Hematopoietic multipotent progenitor cell (in vitro differentiated cells): ENCODE measurements around the gene GALNS. TPM values are rescaled to one million over a fixed set of nuclear protein-coding genes. Genes with fewer than 3 reads are reported as not detected.
A peak's percentile ranks its signal among the peaks of the same experiment; 100 is the strongest.

ENCODE experiments used
- DNase-seq, 3 donors: peaks; one replicate each; pipeline ENCODE4 v3.0.0-alpha.2; 2011 to 2015; ENCODE audit warnings: low read depth in 2 of 3, low spot score in 2 of 3
- total RNA-seq: library from RNA; depleted of rRNA; stranded (reverse); fragments of >200 nt; gene quantifications from one replicate; pipeline ENCODE4 v1.2.3, GENCODE V29; 2012

GALNS gene
- total RNA-seq, 1 donor, result 20.5 TPM

DNA sequence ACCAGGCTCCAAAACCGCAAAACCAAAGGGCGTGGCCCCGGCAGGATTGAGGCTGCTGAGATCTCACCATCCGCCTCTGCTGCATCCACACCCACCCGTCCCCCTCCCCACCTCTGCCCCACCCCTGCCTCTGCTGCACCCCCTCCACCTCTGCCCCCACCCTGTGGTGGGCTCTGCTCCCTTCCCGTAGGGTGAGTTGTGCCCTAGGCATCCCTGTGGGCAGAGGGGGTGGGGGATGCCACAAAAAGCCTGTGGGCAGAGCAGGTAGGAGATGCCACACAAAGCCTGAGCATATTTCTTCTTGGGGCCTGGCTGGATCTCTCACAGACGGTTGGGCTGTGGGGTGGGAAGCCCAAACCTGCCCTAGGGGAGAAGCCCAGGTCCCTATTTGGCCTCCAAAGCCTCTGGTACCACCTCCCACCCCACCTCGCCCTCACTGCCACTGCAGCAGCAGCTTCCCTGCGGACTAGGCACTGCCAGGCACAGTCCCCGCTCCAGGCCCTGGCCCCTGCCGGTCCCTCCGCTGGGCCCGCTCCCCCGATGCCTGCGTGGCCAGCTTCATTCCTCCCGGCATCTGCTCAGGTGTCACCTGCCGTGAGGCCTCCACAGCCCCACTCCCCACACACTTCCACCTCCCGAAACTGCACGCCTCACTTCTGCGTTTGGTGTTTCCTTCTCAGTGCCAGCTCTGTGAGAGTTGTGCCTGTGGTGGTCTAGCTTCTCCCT is 21.0 kb upstream of the GALNS start:
- DNase-seq, result no peak

DNA sequence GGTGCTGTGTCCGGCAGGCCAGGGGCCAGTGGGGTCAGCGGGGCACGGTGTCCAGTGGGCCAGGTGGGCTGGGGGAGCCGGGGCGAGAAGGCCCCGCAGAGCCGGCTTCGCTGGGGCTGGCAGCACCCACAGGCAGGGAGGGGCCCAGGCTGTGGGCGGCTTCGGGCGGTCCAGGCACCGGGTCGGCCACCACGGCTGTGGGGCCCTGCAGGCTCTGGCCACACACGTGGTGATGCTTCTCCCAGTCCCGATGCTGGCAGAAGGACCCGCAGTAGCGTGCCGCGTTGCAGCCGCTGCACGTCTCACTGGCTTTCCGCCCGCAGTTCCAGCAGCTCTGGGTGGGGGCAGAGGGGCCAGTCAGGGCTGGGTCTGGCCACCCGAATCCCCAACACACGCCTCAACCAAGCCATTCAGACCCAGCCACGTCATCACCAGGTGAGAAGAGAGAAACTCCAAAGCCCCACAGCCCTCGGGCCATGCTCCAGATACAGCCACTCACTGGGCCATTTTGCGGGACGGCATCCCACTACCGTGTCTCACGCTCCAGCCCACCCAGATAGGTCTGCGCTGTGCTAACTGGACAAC is 20.3 kb upstream of the GALNS start:
- DNase-seq, result no peak

DNA sequence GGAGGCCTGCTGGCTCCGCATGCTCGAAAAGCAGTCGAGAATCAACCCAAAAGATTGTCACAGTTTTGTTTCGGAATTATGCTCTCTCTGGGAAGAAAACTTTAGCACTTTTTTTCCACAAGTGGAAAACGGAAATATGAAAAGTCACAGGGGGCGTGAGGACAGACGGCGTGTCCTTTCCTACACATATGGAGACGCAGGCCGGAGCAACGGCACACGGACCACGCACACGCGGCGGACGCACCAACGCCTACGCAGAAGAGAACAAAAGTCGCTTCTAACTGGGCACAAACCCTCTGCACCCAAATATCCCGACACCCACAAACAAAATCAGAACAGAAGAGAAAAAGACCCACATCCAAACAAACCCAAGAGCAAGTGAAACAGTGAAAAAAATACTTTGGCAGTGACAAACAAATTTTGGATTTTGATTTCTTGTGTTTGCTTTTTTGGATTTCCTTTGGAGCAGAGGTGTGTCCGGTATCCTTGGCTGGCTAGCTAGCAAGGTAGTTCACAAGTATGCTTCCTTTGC is 19.0 kb upstream of the GALNS start:
- DNase-seq, result no peak

DNA sequence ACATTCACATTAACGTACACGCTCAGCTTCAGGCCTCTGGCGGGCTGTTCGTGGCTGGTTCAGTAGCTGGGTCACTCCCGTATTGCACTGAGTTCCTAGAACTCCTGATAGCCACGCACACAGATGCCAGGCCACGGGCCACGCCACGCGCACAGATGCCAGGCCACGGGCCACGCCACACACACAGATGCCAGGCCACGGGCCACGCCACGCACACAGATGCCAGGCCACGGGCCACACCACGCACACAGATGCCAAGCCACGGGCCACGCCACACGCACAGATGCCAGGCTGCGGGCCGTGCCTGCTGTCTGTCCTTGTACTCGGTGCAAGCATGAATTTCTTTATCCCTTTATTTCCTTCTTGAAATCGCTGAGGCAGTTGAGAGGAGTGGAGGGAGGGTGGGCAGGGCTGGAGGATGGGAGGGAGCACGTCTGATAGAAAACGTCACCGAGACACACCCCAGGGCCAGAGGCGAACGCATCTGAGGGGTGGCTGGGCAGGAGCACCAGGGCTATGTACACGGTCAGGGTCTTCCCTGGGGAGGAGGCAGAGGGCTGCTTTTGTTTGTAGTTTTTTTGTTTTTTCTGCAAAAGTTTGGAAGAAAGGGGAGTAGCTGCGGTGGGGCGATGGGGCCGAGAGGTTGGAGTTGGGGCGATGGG is 18.3 kb upstream of the GALNS start:
- DNase-seq, result no peak

DNA sequence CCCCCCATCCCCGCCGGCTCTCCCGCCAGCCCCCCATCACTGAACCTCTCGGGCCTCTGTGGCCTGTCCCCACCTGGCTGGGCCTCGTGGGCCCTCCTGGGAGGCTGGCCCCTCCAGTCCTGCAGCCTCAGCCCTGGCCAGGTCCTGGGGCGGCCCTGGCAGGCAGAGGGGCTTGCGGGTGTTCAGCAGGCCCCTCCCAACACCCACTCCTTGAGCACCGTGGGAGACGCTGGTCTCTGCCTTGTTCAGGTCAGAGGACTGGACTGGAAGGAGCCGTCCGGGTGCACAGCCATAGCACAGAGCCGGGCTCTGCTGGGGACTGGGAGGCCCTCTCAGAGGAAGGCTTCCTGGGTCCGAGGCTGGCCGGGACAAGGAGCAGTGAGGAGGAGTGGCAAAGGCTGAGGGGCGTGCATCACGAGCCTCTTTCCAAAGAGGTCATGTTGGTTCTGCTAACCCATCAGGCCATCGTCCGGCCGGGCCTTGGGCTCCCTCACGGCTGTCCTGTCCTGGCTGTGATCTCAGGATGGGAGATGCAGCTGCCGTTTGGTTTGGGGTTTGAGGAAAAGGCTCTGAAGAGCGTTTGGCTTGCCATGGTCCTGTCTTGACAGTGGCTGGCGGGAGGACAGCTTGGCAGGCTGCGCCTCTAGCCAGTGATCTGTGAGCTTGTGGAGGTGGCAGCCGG is 16.0 kb upstream of the GALNS start:
- DNase-seq, result no peak

DNA sequence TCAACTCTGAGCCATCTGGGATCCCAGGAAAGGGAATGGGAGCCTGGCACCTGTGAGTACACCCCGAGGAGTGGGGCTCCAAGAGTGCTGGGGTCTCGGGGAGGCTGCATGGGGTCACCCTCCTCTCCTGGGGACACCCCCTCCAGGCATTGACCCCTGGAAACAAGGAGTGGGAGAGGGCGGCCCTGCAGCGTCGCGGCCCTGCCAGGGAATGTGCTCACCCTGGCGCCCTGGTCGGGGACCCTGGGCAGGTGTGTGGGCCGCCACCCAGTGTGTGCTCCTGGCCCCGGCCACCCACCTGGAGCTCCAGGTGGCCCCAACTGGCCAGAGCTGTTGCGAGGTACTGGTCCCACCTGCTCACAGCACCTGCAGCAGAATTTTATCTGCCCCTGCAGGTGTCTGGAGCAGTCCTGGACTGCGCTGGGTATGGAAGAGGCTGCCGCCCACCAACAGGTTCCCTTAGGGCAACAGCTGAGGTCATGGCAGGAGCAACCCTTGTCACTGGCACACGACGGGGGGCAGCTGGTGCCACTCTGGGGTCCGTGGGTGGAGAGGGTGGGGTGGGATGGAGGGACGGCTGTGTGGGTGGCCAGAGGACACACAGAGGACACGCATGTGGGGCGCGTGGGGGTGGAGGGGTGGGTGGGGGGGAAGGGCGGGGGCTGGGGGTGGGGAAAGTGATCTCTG is 15.1 kb upstream of the GALNS start:
- no peak for DNase-seq

- no peak for DNase-seq
These were observed 14.6 kb upstream of the GALNS start for GRCh38 chr16:88871349-88871702.

- DNase-seq, result peak in 1 of 3 donors; percentile 36
These were observed 14.0 kb upstream of the GALNS start for GRCh38 chr16:88870608-88871348.

- no peak for DNase-seq
These were observed 12.9 kb upstream of the GALNS start for GRCh38 chr16:88869673-88869980.

DNA sequence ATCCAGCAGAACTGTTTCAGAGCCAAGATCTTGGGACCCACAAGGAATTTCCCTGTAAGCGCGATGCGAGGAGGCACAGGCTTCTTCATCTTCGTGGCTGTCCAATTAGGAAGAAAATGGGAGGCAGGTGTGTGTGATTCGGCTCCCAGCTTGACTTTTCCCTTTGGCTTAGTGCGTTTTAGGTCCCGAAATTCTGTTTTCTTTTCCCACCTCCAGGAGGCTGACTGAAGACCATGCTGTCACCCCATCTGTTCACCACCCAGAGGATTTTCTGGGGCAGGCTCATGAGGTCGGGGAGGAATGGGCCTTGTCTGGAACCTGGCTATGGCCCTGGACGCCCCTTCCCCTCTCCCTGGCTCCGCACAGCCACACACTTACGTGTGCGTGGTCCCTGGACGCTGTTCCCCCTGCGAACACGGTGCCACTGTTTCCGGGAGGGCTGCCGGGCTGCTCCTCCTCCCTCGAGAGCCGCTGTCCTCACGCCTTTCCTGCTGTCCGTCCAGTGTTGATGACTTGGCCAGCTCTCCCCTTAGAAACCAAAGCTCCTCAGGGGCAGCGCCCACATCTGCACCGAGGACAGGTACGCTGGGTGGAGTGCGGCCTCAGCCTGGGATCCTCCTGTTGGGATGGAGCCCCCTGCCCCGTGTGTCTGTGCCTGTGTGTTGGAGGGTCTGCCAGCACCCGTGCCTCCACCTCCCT is 12.4 kb upstream of the GALNS start:
- no peak for DNase-seq

- no peak for DNase-seq
These were observed 11.0 kb upstream of the GALNS start for GRCh38 chr16:88867581-88868246.

DNA sequence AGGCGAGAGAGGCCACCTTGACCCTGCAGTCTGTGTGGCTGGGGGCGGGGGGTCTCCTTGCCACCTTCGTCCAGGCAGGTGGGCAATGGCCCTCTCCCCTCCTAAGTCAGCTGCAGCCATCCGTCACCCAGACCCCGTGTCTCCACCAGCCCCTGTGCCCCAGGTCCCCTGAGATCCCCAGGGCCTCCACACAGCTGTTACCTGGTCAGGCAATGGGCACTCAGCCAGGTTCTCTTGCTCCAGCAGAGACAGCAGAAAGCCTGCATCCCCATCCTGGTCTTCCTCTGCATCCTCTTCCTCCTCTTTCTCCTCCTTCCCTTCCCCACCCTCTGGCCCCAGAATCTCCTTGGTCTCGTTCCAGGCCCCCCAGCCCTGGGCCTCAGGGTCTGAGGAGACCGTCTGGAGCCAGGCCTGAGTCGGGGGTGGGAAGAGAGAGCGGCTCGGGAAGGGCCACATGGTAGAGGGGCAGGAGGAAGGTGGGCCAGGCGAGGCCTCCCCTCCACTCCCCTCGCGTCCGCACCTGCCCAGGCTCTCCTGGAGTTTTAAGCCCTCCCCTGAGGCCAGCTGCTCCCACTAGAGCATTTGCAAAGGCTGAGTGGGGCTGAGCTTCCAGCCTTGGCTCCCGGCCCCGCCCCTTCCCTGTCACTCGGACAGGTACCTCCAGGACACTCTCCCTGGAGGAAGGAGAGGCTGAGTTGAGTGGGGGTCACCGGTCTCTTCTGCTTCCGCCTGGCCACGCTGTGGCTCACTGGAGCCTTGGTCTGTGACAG is 9.6 kb upstream of the GALNS start, which contains the start of gene PABPN1L:
Gene PABPN1L (minus strand): TSS at position 510 of the 770 bp plus-strand sequence. CDS start 54 bp downstream, at position 456.
- no peak for DNase-seq

- DNase-seq, result no peak
These were observed 9.0 kb upstream of the GALNS start for GRCh38 chr16:88865742-88866141.

DNA sequence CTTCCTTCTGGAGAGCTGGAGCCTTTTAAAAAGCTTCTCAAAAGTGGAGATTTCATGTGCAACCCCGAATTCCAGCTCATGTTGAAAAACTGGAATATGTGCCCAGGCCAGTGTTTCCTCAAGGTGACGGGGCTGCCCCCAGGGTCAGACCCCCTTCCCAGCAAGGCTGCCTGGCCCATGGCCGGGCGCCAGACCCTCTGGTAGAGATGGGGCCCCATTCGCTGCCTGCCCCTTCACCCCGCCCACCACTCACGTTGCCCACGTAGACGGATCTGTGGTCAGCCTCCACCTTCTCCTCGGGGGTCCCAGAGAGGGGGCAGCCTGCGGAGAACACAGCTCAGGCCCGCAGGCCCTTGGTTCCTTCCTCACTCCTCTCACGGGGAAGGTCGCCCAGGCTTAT is 8.6 kb upstream of the GALNS start:
- DNase-seq, result no peak

- no peak for DNase-seq
These were observed 7.8 kb upstream of the GALNS start for GRCh38 chr16:88864521-88864920.

DNA sequence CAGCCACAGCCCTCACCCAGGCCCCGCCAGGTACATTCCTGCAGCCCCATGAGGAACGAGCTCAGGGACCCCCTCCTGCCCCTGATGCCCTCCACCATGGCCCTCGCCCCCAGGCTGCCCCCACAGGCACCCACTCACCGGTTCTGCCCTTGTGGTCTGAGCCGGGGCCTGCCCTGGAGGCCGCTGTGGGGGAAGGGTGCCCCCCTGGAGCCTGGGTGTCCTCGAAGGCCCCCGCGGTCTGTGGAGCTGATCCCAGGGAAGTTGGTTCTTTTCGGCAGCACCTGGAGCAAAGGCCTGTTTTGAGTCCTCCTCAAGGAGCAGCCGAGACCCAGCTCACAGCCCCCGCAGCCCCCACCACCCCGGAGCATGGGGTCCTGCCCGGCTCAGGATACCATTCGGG is 7.4 kb upstream of the GALNS start:
- DNase-seq, result no peak

GRCh38 chr16:88863426-88863825 is 6.7 kb upstream of the GALNS start:
- DNase-seq, result no peak

- no peak for DNase-seq
These were observed 6.2 kb upstream of the GALNS start for GRCh38 chr16:88862968-88863367.
